Lower leg skin (tissue), 3 donors: ENCODE measurements around the gene DOLK.

ENCODE experiments used
- CTCF ChIP-seq, 3 donors: fragments of 450-650 bp; IDR thresholded peaks; one replicate each; pipeline ENCODE4 v1.5.1; 2016; ENCODE audit warnings: antibody characterized with exemption in 3 of 3, mild to moderate bottlenecking in 3 of 3, moderate library complexity in 2 of 3
- POLR2A ChIP-seq, 2 donors: fragments of 450-650 bp; IDR thresholded peaks; one replicate each; pipeline ENCODE4 v1.6.1; 2016 to 2017; ENCODE audit warnings: antibody characterized with exemption in 2 of 2, mild to moderate bottlenecking in 1 of 2, moderate library complexity in 1 of 2

- TF ChIP-seq CTCF (IDR thresholded peaks at IDR 0.05): no peak
- no peak for TF ChIP-seq POLR2A (IDR thresholded peaks at IDR 0.05)
Observed at GRCh38 chr9:128895556-128895955, 51.8 kb downstream of the DOLK start.
